SIG-M5 (cell line): ENCODE results near the gene HAUS7.
A peak's percentile ranks its signal among the peaks of the same experiment; 100 is the strongest.

Source experiments
- DNase-seq: peaks from one replicate; lab custom pipeline; 2025; lab: John Stamatoyannopoulos, UW

Gene HAUS7

GRCh38 chrX:153476666-153477363 is 6.4 kb upstream of the HAUS7 start:
- DNase-seq: no peak

- DNase-seq: no peak
These were observed 5.4 kb upstream of the HAUS7 start for GRCh38 chrX:153475751-153476281.

- no peak for DNase-seq
These were observed 4.9 kb upstream of the HAUS7 start for GRCh38 chrX:153475271-153475670.

GRCh38 chrX:153474718-153475117 is 4.3 kb upstream of the HAUS7 start:
- no peak for DNase-seq

- no peak for DNase-seq
These were observed 3.9 kb upstream of the HAUS7 start for GRCh38 chrX:153474266-153474665.

GRCh38 chrX:153473126-153473525 is 2.8 kb upstream of the HAUS7 start:
- DNase-seq: no peak

- DNase-seq: no peak
These were observed 1.4 kb upstream of the HAUS7 start for GRCh38 chrX:153471663-153472280.

- DNase-seq: peak; percentile 2
These were observed 465 bp downstream of the HAUS7 start for GRCh38 chrX:153469811-153470410.

GRCh38 chrX:153468008-153468580 is 2.3 kb downstream of the HAUS7 start:
- DNase-seq: no peak

GRCh38 chrX:153465691-153466380 is 4.5 kb downstream of the HAUS7 start:
- no peak for DNase-seq

GRCh38 chrX:153464116-153464515 is 6.3 kb downstream of the HAUS7 start:
- no peak for DNase-seq

- DNase-seq: no peak
These were observed 6.8 kb downstream of the HAUS7 start for GRCh38 chrX:153463556-153463955.

- no peak for DNase-seq
These were observed 7.3 kb downstream of the HAUS7 start for GRCh38 chrX:153463031-153463430.

GRCh38 chrX:153462291-153462690 is 8.1 kb downstream of the HAUS7 start:
- DNase-seq: no peak

- DNase-seq: no peak
These were observed 9.6 kb downstream of the HAUS7 start for GRCh38 chrX:153460826-153461225.

GRCh38 chrX:153459986-153460385 is 10.4 kb downstream of the HAUS7 start:
- DNase-seq: no peak

GRCh38 chrX:153458476-153458875 is 11.9 kb downstream of the HAUS7 start:
- no peak for DNase-seq

GRCh38 chrX:153457827-153458466 is 12.4 kb downstream of the HAUS7 start:
- DNase-seq: no peak

GRCh38 chrX:153457136-153457825 is 13.1 kb downstream of the HAUS7 start:
- no peak for DNase-seq

GRCh38 chrX:153456704-153457103 is 13.7 kb downstream of the HAUS7 start:
- DNase-seq: no peak

- no peak for DNase-seq
These were observed 14.2 kb downstream of the HAUS7 start for GRCh38 chrX:153456161-153456560.
